GM23338 (cell line): ENCODE results near the gene MTPN. TPM values are rescaled to one million over a fixed set of nuclear protein-coding genes. Genes with fewer than 3 reads are reported as not detected.

Source experiments
- ATAC-seq: fragments of 200-7000 bp; cut with Tn5 transposase; 3 replicates; pipeline ENCODE4 v1.9.1; 2020
- DNase-seq: peaks from one replicate; pipeline ENCODE4 v3.0.0-alpha.2; 2015; ENCODE audit warnings: low spot score
- H2AFZ ChIP-seq: fragments of 200-600 bp; sonication (generic); 2 replicates; pipeline ENCODE4 v1.8.0; 2016; ENCODE audit warnings: antibody characterized with exemption, mild to moderate bottlenecking, moderate library complexity
- H3F3A ChIP-seq: fragments of 200-600 bp; sonication (generic); replicated peaks from 2 replicates; pipeline ENCODE4 v1.8.0; 2017; ENCODE audit warnings: antibody characterized with exemption, mixed run types, low read depth
- H3K27ac ChIP-seq: fragments of 200-600 bp; sonication (generic); 2 replicates; pipeline ENCODE4 v1.6.1; 2016; ENCODE audit warnings: low read depth
- H3K27me3 ChIP-seq: fragments of 200-600 bp; sonication (generic); 2 replicates; pipeline ENCODE4 v1.8.0; 2016; ENCODE audit warnings: mild to moderate bottlenecking, mixed run types, moderate library complexity; ENCODE audit not compliant: insufficient read depth
- H3K36me3 ChIP-seq: fragments of 200-600 bp; sonication (generic); 2 replicates; pipeline ENCODE4 v1.8.0; 2016; ENCODE audit warnings: mild to moderate bottlenecking; ENCODE audit not compliant: insufficient read depth
- H3K4me1 ChIP-seq: fragments of 200-600 bp; sonication (generic); 2 replicates; pipeline ENCODE4 v1.8.0; 2016; ENCODE audit warnings: mild to moderate bottlenecking, moderate library complexity; ENCODE audit not compliant: insufficient read depth
- H3K4me2 ChIP-seq: fragments of 200-600 bp; sonication (generic); 2 replicates; pipeline ENCODE4 v1.7.1; 2017; ENCODE audit warnings: mixed run types
- H3K4me3 ChIP-seq: fragments of 200-600 bp; sonication (generic); 2 replicates; pipeline ENCODE4 v1.6.1; 2016; ENCODE audit warnings: mixed run types
- H3K79me2 ChIP-seq: fragments of 200-600 bp; sonication (generic); replicated peaks from 2 replicates; pipeline ENCODE4 v1.8.0; 2017; ENCODE audit warnings: mild to moderate bottlenecking; ENCODE audit not compliant: insufficient read depth
- H3K9me2 ChIP-seq: fragments of 200-600 bp; sonication (generic); 2 replicates; pipeline ENCODE4 v1.8.0; 2017; ENCODE audit not compliant: insufficient read depth
- H4K20me1 ChIP-seq: fragments of 200-600 bp; sonication (generic); replicated peaks from 2 replicates; pipeline ENCODE4 v1.8.0; 2017; ENCODE audit warnings: mild to moderate bottlenecking; ENCODE audit not compliant: insufficient read depth
- H3K27ac Mint-ChIP-seq: 2 replicates; pipeline ENCODE4 v1.8.0; 2020; ENCODE audit warnings: inconsistent platforms, mild to moderate bottlenecking, moderate library complexity, mixed read lengths
- H3K27me3 Mint-ChIP-seq: 3 replicates; pipeline ENCODE4 v1.8.0; 2022; ENCODE audit warnings: low read depth, mild to moderate bottlenecking, moderate library complexity, mixed read lengths, inconsistent platforms; ENCODE audit not compliant: insufficient read depth, poor library complexity
- H3K36me3 Mint-ChIP-seq: 3 replicates; pipeline ENCODE4 v1.8.0; 2021; ENCODE audit warnings: low read depth, mild to moderate bottlenecking, inconsistent platforms, moderate library complexity, mixed read lengths
- H3K4me1 Mint-ChIP-seq: 3 replicates; pipeline ENCODE4 v1.8.0; 2020; ENCODE audit warnings: mild to moderate bottlenecking, inconsistent platforms, mixed read lengths
- H3K4me3 Mint-ChIP-seq: 3 replicates; pipeline ENCODE4 v1.8.0; 2021; ENCODE audit warnings: moderate library complexity, mild to moderate bottlenecking, inconsistent platforms, mixed read lengths
- H3K9me3 Mint-ChIP-seq: 3 replicates; pipeline ENCODE4 v1.8.0; 2020; ENCODE audit warnings: moderate library complexity, mild to moderate bottlenecking, inconsistent platforms, mixed read lengths
- CREB1 ChIP-seq: fragments of 250-450 bp; sonication (Bioruptor Pico); IDR thresholded peaks from 2 replicates; pipeline ENCODE4 v1.5.0; 2020; ENCODE audit warnings: low read depth, mild to moderate bottlenecking, moderate library complexity
- POLR2AphosphoS5 ChIP-seq: IDR thresholded peaks from 2 replicates; pipeline ENCODE4 v1.6.1; 2016; ENCODE audit warnings: antibody characterized with exemption, low read depth
- REST ChIP-seq: IDR thresholded peaks from one replicate; pipeline ENCODE4 v1.6.1; 2018; ENCODE audit warnings: antibody characterized with exemption; ENCODE audit not compliant: unreplicated experiment
- ZNF114 ChIP-seq: fragments of 250-450 bp; sonication (Bioruptor Pico); IDR thresholded peaks from 2 replicates; pipeline ENCODE4 v1.5.0; 2020; ENCODE audit warnings: mild to moderate bottlenecking, moderate library complexity
- ZNF331 ChIP-seq: fragments of 250-450 bp; sonication (Bioruptor Pico); IDR thresholded peaks from 2 replicates; pipeline ENCODE4 v1.5.0; 2020; ENCODE audit warnings: low read depth, mild to moderate bottlenecking, moderate library complexity
- ZNF462 ChIP-seq: fragments of 250-450 bp; sonication (Bioruptor Pico); IDR thresholded peaks from 2 replicates; pipeline ENCODE4 v1.5.0; 2020; ENCODE audit warnings: mild to moderate bottlenecking, moderate library complexity
- polyA plus RNA-seq: library from polyadenylated mRNA; unstranded; fragments of >200 nt; fragmentation: Nextera tagmentation; extraction: Ambion mirVana; gene quantifications from 2 replicates; pipeline ENCODE4 v1.2.1, GENCODE V29; 2016
- total RNA-seq: library from RNA; depleted of rRNA; stranded (reverse); fragments of >200 nt; shearing (Covaris generic); gene quantifications from 2 replicates; pipeline ENCODE4 v1.2.3, GENCODE V29; 2014
- TF ChIP-seq, protein P1 (sequence below): IDR thresholded peaks from 2 replicates; pipeline ENCODE4 v1.6.1; 2016; ENCODE audit warnings: antibody characterized with exemption
- TF ChIP-seq, protein P2 (sequence below), 2 experiments: fragments of 200-600 bp in 1 of 2; sonication (generic) in 1 of 2; conservative IDR thresholded peaks; 2 replicates each; pipeline versions ENCODE4 v1.5.1 to v1.6.1; 2016 to 2017; ENCODE audit warnings: antibody characterized with exemption in 2 of 2, low read depth in 2 of 2, mild to moderate bottlenecking in 2 of 2, moderate library complexity in 1 of 2

MTPN gene
- total and polyA plus RNA-seq, 2 experiments from 2014 or later = 87.7 to 90.3 TPM

- TF ChIP-seq, protein P1, sequence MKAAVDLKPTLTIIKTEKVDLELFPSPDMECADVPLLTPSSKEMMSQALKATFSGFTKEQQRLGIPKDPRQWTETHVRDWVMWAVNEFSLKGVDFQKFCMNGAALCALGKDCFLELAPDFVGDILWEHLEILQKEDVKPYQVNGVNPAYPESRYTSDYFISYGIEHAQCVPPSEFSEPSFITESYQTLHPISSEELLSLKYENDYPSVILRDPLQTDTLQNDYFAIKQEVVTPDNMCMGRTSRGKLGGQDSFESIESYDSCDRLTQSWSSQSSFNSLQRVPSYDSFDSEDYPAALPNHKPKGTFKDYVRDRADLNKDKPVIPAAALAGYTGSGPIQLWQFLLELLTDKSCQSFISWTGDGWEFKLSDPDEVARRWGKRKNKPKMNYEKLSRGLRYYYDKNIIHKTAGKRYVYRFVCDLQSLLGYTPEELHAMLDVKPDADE = no peak
- TF ChIP-seq REST = no peak
- TF ChIP-seq CREB1 (CRISPR knock-in tag) = no peak
- no peak for TF ChIP-seq ZNF114 (CRISPR knock-in tag)
- TF ChIP-seq ZNF462 (CRISPR knock-in tag) = no peak
- TF ChIP-seq POLR2AphosphoS5 = no peak
- no peak for TF ChIP-seq ZNF331
- TF ChIP-seq, protein P2, sequence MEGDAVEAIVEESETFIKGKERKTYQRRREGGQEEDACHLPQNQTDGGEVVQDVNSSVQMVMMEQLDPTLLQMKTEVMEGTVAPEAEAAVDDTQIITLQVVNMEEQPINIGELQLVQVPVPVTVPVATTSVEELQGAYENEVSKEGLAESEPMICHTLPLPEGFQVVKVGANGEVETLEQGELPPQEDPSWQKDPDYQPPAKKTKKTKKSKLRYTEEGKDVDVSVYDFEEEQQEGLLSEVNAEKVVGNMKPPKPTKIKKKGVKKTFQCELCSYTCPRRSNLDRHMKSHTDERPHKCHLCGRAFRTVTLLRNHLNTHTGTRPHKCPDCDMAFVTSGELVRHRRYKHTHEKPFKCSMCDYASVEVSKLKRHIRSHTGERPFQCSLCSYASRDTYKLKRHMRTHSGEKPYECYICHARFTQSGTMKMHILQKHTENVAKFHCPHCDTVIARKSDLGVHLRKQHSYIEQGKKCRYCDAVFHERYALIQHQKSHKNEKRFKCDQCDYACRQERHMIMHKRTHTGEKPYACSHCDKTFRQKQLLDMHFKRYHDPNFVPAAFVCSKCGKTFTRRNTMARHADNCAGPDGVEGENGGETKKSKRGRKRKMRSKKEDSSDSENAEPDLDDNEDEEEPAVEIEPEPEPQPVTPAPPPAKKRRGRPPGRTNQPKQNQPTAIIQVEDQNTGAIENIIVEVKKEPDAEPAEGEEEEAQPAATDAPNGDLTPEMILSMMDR (conservative IDR thresholded peaks at IDR 0.05; ENCODE audit: low read depth in 2 of 2) = no peak
- Histone ChIP-seq H2AFZ (no peak overlapping the region), H3K4me1 (no peaks in the 10 kb centered on the region), H4K20me1 (no peaks in the 10 kb centered on the region), H3K27ac (no peak overlapping the region), H3K4me3 (no peak overlapping the region), H3K36me3 (no peaks in the 10 kb centered on the region), H3K79me2 (no peaks in the 10 kb centered on the region), H3K4me2 (no peak overlapping the region), H3K27me3 (no peaks in the 10 kb centered on the region), H3K9me2 (peaks cover 6% of the 10 kb centered on the region; the same call in 1 of the 2 replicates), H3F3A (no peaks in the 10 kb centered on the region)
- DNase-seq (no peak), ATAC-seq (no peak)
- H3K36me3 Mint-ChIP-seq = no peaks in the 10 kb centered on the region
- no peak overlapping the region for H3K27ac Mint-ChIP-seq
- H3K4me1 Mint-ChIP-seq = peaks cover 9% of the 10 kb centered on the region; the same call in 2 of the 3 replicates
- no peaks in the 10 kb centered on the region for H3K27me3 Mint-ChIP-seq
- no peaks in the 10 kb centered on the region; the same call in 1 of the 3 replicates for H3K9me3 Mint-ChIP-seq
- no peak overlapping the region for H3K4me3 Mint-ChIP-seq
Measured at GRCh38 chr7:135919071-135919841, 57.9 kb downstream of the MTPN start.
